ENCODE results near the gene KIT.

The KIT gene

DNA sequence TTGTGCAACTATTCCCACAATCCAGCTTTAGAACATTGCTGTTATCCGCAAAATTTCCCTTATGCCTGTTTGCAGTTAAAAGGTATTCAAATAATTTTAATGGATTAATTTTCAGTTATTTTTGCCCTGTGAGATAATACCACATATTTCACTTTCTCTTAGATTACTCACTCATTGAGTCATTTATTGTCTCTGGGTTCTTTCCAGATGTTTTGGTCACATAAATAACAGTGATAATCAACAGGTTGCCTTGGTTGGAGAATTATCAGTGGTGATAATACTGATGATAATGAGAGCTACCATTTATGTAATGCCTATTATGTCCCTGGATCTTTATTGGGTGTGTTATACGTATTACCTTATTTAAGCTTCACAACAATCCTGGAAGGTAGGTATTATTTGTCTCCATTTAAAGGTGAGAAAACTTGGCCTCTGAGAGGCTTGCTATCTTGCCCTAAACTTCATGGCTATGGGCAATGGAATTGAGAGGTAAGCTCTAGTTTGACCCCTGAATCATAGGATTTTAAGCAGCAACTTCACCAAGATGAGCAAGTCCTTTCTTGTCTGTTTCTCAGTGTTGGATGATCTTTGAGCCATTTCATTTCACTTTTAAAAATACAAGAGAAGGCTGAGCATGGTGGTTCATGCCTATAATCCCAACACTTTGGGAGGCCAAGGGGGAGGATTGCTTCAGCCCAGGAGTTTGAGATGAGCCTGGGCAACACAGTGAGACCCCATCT lies 87.4 kb downstream of the KIT start:
- no peak for DNase-seq (ENCODE audit: low read depth)

DNA sequence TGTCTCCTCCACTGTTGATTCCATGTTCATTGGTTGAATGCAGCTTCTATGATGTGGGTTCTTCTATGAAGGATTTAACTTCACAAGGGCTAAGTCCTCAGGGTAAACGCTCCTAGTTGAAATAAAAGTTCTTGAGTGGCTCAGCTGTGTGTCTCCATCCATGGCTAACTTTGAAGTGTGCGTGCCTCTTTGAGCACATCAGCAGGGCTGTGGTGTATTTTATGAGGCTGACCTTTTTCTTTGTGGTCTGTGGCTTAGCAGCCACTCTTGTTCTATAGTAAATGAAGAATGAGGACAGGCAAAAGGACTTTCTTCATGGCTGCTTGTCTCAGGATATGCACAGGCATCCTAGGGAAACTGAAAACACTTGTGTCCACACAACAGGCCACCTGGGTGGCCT lies 88.5 kb downstream of the KIT start:
- DNase-seq (ENCODE audit: low read depth) = no peak

DNA sequence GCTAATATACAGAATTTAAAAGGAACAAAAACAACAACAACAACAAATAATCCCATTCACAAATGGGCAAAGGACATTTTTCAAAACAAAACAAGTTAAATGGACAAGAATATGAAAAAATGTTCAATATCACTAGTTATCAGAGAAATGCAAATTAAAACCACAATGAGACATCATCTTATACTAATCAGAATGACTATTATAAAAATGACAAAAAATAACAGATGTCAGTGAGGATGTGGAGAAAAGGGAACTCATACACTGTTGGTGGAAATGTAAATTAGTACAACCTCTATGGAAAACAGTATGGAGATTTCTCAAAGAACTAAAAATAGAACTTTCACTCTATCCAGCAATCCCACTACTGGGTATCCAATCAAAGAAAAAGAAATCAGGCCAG lies 92.6 kb downstream of the KIT start:
- no peak for DNase-seq (ENCODE audit: low read depth)

DNA sequence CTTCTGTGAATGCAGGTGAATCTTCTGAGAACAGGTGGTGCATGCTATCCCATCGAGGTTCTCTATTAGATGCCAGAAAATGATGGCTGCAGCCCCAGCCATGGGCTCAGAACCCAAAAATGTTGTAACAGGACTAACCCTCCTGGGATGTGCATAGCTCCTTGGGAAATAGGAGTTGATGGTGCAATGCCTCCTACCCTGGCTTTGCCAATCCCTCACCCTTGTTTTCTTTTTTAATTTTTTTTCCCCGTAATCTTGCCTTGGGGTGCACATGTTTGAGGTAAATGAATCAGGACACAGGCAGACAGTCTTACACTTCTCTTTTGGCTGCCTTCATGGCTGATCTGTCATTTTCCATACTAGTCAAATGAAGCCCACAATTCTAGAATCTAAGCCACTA lies 96.6 kb downstream of the KIT start:
- no peak for DNase-seq (ENCODE audit: low read depth)

DNA sequence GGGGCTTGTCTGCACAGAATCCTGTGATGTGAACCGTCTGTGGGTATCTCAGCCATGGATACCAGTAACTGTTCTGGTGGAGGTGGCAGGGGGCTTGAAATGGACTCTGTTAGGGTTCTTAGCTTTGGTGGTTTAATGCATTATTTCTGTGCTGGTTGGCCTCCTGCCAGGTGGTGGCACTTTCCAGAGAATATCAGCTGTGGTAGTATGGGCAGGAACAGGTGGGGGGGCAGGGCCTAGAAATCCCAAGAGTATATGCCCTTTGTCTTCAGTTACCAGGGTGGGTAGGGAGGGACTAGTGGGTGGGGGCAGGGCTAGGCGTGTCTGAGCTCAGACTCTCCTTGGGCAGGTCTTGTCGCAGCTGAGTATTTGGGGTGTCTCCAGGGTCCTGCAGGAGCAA lies 106.7 kb downstream of the KIT start:
- no peak for DNase-seq (ENCODE audit: low read depth)

DNA sequence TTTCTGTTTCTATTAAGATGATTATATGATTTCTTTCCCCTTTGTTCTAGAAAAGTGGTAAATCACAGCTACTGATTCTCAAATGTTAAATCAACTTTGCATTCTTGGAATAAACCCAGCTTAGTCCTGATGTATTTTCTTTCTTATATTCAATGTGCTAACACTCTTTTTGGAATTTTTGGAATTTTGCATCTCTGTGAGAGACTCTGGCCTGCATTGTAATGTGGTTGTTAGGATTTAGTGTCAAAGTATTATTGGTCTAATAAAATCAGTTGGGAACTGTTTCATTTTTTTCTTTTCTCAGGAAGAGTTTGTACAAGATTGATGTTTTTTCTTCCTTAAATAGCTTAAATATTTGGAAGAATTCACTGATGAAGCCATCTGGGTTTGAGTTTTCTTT lies 109.6 kb downstream of the KIT start:
- no peak for DNase-seq (ENCODE audit: low read depth)

DNA sequence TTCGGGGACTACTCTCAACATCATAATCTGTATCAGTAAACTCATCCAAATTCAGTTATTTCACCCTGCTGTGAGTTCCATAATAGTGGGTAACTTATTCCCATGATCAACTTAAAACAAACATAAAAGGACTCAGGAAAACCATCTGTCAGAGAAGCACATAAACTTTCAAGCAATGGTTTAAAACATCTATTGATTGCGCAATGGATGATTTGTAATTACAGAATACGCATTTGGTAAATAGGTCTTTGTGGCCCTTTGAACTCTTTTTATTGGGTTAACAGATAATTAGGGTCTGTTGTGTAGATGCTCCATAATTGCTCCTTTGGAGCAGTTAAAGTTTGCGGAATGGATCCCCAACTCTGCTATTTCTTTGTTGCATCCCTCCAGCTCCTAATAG lies 115.3 kb downstream of the KIT start:
- no peak for DNase-seq (ENCODE audit: low read depth)

DNA sequence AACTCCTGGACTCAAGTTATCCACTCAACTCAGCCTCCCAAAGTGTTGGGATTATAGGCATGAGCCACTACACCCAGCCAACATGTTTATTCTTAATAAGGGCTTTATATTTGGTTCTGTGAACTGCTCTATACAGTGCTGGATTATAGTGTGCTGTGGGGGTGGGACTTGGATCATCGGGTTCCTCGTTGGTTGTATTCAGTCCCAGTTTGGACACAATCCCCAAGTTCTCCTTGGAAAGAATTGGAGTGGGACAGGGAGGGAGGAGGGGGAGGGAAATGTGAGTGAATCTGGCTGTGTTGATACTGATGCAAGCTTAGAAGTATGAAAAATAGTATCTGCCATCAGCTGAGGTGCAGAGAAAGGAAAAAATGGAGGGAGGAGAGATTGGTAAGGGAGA lies 121.3 kb downstream of the KIT start:
- DNase-seq (ENCODE audit: low read depth) = no peak

DNA sequence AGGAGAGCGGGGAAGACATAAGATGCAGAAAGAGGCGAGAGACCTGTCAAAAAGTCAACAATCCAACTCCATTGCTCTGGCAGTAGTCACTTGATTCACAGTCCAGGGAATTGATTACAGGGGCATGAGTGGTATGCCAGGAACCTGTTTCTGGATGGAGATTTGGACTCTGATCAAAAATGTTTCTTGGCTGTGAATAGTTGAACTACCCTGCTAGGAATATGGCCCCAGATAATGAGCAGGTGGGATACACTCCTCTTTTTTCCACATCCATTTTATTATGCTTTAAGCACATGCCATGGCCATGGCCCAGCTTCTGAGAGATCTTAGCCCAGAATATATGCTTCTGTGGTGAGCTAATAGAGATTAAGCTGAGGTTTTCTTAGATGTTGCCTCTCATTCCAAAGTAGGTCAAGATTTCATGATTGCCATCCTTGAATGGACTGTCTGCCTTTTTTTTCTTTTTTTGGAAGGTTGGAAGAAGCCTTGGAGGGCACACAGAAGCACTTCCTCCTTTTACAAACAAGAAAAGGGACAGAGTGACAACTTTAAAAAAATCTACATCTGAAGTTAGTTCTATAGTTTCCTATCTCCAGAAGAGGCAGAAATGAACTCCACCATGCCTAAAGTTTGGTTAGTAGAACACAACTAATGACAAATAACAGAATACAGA lies 121.9 kb downstream of the KIT start:
- DNase-seq (ENCODE audit: low read depth) = no peak

DNA sequence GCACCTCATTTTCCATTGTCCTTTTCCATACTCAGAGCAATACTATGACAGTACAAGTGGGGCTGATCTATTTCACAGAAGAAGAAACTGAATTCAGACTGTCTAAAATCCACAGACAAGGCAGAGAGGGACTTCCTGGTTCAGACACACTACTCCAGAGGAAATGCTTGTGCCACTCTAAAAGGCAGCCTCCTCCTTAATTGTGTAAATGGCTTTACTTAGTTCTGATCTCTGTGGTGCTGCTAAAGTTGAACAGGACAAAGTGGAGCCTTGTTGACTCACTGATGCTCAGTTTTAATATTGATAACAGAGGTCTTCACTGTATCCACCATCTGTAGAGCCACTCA lies 122.4 kb downstream of the KIT start:
- DNase-seq (ENCODE audit: low read depth) = no peak

DNA sequence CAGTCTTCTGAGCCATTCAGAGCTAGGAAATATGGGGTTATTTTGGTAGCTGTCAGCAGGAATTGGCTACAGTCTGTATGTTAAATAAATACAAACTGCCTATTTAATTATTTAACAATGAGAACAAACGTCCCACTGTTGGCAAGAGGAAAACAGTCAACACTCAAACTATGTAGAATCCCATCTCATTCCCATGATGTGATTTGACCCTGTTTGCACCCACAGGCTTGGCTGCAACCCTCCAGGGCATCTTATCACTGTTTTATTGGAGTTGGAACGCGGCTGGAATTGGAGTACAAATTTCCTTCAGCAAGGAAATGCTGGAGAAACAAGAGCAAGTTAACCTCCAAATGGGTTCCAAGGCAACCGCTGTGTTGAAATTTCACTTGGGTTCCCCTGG lies 124.0 kb downstream of the KIT start:
- no peak for DNase-seq (ENCODE audit: low read depth)

DNA sequence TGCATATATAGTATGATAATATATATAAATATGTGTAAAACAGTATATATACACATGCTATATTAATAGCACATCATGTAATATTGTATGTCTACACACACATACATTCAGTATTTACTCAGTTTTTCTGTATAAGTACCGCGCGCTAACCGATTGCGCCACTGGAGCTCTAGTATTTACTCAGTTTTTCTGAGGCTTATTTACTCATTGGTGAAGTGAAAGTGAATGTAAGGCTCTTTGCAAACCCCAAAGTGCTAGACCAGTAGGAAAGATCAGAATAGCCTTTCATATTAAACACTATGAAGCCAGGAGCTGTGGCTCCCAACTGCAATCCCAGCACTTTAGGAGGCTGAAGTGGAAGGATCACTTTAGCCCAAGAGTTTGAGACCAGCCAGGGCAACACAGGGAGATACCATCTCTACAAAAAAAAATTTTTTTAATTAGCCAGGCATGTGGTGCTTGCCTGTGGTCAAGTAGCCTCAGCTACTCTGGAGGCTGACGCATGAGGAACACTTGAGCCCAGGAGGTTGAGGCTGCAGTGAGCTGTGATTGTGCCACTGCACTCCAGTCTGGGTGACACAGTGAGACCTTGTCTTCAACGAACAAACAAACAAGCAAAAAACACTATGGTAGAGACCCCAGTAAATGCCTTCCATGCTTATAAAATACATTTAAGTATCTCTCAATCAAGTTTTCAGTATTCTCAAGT lies 125.8 kb downstream of the KIT start:
- no peak for DNase-seq (ENCODE audit: low read depth)

DNA sequence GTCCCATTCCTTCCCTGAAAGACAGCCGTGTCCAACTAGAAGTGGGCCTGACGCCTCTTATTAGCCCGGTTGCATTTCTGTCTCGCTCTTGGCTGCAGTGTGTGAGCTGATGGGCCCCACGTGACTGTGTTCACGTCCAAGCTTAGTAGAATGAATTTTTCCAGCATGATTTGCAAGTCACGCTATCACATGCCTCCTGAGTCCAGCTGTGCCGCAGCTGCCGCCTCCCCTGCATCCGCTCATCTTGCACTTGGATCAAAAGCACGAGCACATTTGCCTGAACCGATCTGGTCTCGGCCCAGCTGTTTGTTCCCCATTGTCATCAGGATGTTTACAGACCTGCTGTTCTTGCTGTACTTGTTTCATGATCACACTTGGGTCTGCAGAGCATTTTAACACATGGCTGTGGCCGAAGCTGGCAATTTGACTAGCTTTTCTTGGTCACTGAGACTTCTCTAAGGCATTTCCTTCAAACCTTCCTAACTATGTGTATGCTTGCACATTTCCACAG lies 126.5 kb downstream of the KIT start:
- DNase-seq (ENCODE audit: low read depth) = no peak
